Measurements from ENCODE around the gene SLC9A9.

- TF ChIP-seq CTCF (IDR thresholded peaks at IDR 0.05) (no peak), POLR2A (IDR thresholded peaks at IDR 0.05) (no peak)
These were observed 370.1 kb downstream of the SLC9A9 start for GRCh38 chr3:143478115-143478693.
